Uterus (tissue), 4 donors: ENCODE results near the gene SACS. TPM values are rescaled to one million over a fixed set of nuclear protein-coding genes. Genes with fewer than 3 reads are reported as not detected.

Experiments
- DNase-seq, 2 donors: peaks; one replicate each; pipeline ENCODE4 v3.0.0-alpha.2; 2019 to 2020
- H3K27ac ChIP-seq, 2 donors: fragments of 200-600 bp; sonication (generic); 1 replicate in 1 of 2; 2 replicates in 1 of 2; pipeline ENCODE4 v1.5.1; 2016 to 2018
- H3K27me3 ChIP-seq, 2 donors: fragments of 200-600 bp; sonication (generic); one replicate each; pipeline ENCODE4 v1.5.1; 2018 to 2019; ENCODE audit warnings: control low read depth in 1 of 2
- H3K36me3 ChIP-seq, 2 donors: fragments of 200-600 bp; sonication (generic); one replicate each; pipeline ENCODE4 v1.5.1; 2019; ENCODE audit warnings: control low read depth in 1 of 2
- H3K4me1 ChIP-seq, 2 donors: fragments of 200-600 bp; sonication (generic); one replicate each; pipeline ENCODE4 v1.5.1; 2018 to 2019; ENCODE audit warnings: control low read depth in 1 of 2
- H3K4me3 ChIP-seq, 2 donors: fragments of 200-600 bp; sonication (generic); 1 replicate in 1 of 2; 2 replicates in 1 of 2; pipeline ENCODE4 v1.5.1; 2018 to 2019; ENCODE audit warnings: mild to moderate bottlenecking in 1 of 2
- H3K9me3 ChIP-seq, 2 donors: fragments of 200-600 bp; sonication (generic); one replicate each; pipeline ENCODE4 v1.5.1; 2019; ENCODE audit warnings: control low read depth in 1 of 2
- CTCF ChIP-seq, 4 experiments: fragments of 200-600 bp in 2 of 4; fragments of 450-650 bp in 2 of 4; sonication (generic) in 2 of 4; IDR thresholded peaks; one replicate each; pipeline ENCODE4 v1.5.1; 2016 to 2019; ENCODE audit warnings: antibody characterized with exemption in 4 of 4, mild to moderate bottlenecking in 2 of 4, moderate library complexity in 1 of 4
- POLR2A ChIP-seq, 2 donors: fragments of 450-650 bp; IDR thresholded peaks; one replicate each; pipeline ENCODE4 v1.6.1; 2016; ENCODE audit warnings: antibody characterized with exemption in 2 of 2, mild to moderate bottlenecking in 1 of 2, moderate library complexity in 1 of 2
- intact Hi-C: fragments of 100-400 bp; cut with DNase I; formaldehyde crosslinking; loops from one replicate; pipeline ENCODE4 v1.15.1; 2023; ENCODE audit warnings: low total_unique reads
- total RNA-seq, 4 donors: library from RNA; depleted of rRNA in 3 of 4; stranded (reverse); fragments of >200 nt in 3 of 4; gene quantifications; one replicate each; pipeline versions ENCODE4 v1.1.0 to v1.2.4, GENCODE V29; 2014 to 2023
- donor health status: DM: yes; HTN: yes; CAD: no.

The SACS gene
- total RNA-seq, 4 donors from 2014 or later, result 9.0 to 70.5 (median 20.5) TPM

GRCh38 chr13:23377579-23377978 is 55.9 kb downstream of the SACS start:
- intact Hi-C loops, result no loop called here
- Histone ChIP-seq H3K27me3 (no peaks in the 10 kb centered on the region), H3K27ac (peak overlapping the region; percentile 87 to 88), H3K9me3 (no peaks in the 10 kb centered on the region), H3K4me1 (peaks cover 0 to 13% of the 10 kb centered on the region in 2 donors), H3K4me3 (no peak overlapping the region), H3K36me3 (no peaks in the 10 kb centered on the region)
- TF ChIP-seq CTCF (IDR thresholded peaks at IDR 0.05) (no peak), POLR2A (IDR thresholded peaks at IDR 0.05) (no peak)
- DNase-seq, result peak; percentile 21 to 29

DNA sequence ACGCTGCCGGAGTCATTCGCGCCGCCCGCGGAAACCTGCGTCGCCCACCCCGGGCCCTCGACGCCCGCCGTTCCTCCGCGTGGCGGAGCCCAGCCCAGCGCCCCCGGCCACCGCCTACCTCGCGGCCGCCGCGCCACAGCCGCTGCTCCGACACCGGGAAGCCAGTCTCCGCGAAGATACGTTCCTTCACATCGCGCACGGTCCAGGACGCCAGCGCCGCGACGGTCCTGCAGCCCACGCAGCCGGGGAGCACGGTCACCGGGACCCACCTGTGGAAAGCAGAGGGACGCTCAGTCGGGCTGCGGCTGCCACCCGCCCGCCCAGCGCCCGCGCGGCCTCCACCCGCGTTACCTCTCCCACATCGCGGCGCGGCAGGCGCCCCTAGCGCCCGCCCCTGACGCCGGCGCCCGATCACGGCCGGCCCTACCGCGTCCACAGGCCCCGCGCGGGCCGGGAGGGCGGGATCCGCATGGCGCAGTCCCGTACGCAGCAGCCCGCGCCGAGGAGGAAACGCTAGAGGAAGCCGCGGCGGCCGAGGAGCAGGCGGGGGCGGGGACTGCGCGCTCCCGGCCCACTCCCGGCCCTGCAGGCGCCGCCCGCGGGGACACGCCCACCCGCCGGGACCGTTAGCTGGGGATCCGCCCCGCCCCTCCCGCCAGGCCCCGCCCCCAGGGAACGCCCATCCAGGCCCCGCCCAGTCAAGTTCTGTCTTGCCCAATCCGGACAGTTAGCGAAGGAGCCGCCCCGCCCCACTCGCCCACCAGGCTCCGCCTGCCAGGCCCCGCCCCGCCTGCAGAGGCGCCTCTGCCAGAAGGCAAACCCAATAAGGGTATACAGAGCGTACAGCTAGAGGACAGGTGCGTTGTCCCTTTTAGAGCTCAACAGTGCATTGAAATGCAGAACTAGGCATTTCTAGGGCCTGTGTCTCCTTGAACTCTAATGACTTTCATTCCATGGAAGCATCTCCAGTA is 58.2 kb downstream of the SACS start:
- H3K27me3 ChIP-seq, result no peaks in the 10 kb centered on the region
- TF ChIP-seq CTCF (IDR thresholded peaks at IDR 0.05) (peak in 2 of 4 experiments; percentile 38 to 52), POLR2A (IDR thresholded peaks at IDR 0.05) (peak; percentile 65 to 85)
- H3K36me3 ChIP-seq, result no peaks in the 10 kb centered on the region
- peak overlapping the region; percentile 45 to 68 for H3K4me3 ChIP-seq
- peak; percentile 97 for DNase-seq
- no peaks in the 10 kb centered on the region for H3K9me3 ChIP-seq
- peaks cover 0 to 13% of the 10 kb centered on the region in 2 donors for H3K4me1 ChIP-seq
- H3K27ac ChIP-seq, result peak overlapping the region; percentile 88 to 89
- intact Hi-C loops, result no loop called here

DNA sequence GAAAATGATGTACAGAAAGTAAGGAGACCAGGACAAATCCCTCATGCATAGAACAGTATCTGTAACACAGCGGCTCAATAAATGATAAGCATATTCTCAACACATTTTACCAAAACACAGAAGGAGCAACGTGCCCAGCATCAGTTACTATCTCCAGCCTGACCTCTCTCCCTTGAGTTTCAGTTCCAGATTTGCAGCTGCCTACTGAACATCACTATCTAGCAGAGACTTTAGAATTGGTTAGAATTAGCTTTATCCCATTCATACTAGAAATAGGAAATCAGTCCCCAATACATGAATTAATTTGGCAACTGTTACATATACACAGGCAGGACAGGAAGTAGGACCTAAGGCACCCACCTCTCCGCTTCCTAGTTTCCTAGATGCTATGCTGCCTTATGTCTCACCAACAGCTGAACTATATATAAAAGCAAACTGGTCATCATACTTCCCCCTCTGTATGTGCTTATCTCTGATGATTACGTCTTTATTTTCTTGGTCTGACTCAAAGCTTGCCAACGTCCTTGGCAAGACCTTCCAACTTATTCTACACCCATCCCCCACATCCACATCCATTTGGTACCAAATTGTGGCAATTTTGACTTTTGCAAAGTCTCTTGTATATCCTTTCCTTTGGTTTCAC is 61.1 kb downstream of the SACS start:
- no peak overlapping the region for H3K4me3 ChIP-seq
- H3K9me3 ChIP-seq, result no peaks in the 10 kb centered on the region
- intact Hi-C loops, result no loop called here
- H3K27ac ChIP-seq, result no peak overlapping the region
- no peaks in the 10 kb centered on the region for H3K4me1 ChIP-seq
- H3K36me3 ChIP-seq, result no peaks in the 10 kb centered on the region
- no peaks in the 10 kb centered on the region for H3K27me3 ChIP-seq
- TF ChIP-seq CTCF (IDR thresholded peaks at IDR 0.05), result no peak
- TF ChIP-seq POLR2A (IDR thresholded peaks at IDR 0.05), result no peak
- no peak for DNase-seq

DNA sequence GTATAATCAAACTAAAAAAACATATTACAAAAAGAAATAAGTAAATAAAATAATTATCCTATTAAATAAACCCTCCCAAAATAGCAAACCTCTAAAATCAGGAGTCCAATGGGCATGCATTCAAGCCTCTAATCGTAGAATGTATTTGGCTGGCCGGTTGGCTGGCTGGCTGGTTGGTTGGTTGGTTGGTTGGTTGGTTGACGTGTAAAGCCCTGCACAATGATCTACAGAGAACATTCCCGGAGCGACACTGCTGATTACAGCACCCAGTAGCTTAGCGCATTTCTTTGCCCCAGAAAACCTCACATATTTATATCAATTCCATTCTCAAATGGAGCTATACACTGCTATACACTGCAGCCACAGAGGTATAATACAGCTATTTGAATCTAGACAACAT is 65.6 kb downstream of the SACS start:
- intact Hi-C loops, result no loop called here
- no peaks in the 10 kb centered on the region for H3K36me3 ChIP-seq
- DNase-seq, result no peak

More for the DNA sequence above, 65.6 kb downstream of the SACS start:
- TF ChIP-seq POLR2A (IDR thresholded peaks at IDR 0.05), result no peak
- TF ChIP-seq CTCF (IDR thresholded peaks at IDR 0.05), result no peak
- Histone ChIP-seq H3K4me3 (no peak overlapping the region), H3K27me3 (no peaks in the 10 kb centered on the region), H3K4me1 (no peaks in the 10 kb centered on the region), H3K27ac (no peak overlapping the region), H3K9me3 (no peaks in the 10 kb centered on the region)
